HEK293 (cell line): ENCODE data around the gene SUPT4H1.

Experiments used
- CTCF ChIA-PET: fragments of 350-600 bp; formaldehyde crosslinking; extraction: SDS; loops from one replicate; lab custom pipeline; 2021; ENCODE audit warnings: antibody characterized with exemption; lab: Yijun Ruan, JAX
- POLR2A ChIA-PET: fragments of 300-600 bp; formaldehyde crosslinking; extraction: SDS; loops from one replicate; lab custom pipeline; 2020; ENCODE audit warnings: antibody characterized with exemption, inconsistent platforms; lab: Yijun Ruan, JAX
- H3K27ac ChIP-seq: fragments of 200-500 bp; sonication (Bioruptor generic); 2 replicates; pipeline ENCODE4 v1.5.1; 2014; ENCODE audit warnings: low read depth, low read length, control low read depth, inconsistent platforms; ENCODE audit errors: extremely low read depth
- H3K36me3 ChIP-seq, 2 experiments: fragments of 200-500 bp in 1 of 2; sonication (Bioruptor generic) in 1 of 2; 1 replicate in 1 of 2; 2 replicates in 1 of 2; pipeline ENCODE4 v1.5.1; 2014 to 2017; ENCODE audit warnings: inconsistent platforms in 2 of 2, low read length in 2 of 2; ENCODE audit not compliant: control insufficient read depth in 2 of 2, insufficient read depth in 1 of 2
- H3K4me1 ChIP-seq: fragments of 200-500 bp; sonication (Bioruptor generic); 2 replicates; pipeline ENCODE4 v1.5.1; 2014; ENCODE audit warnings: mild to moderate bottlenecking, low read length, inconsistent platforms; ENCODE audit not compliant: control insufficient read depth, insufficient read depth
- H3K4me3 ChIP-seq: 2 replicates; pipeline ENCODE4 v1.5.1; 2011; ENCODE audit warnings: low read depth, mild to moderate bottlenecking, control low read depth, low read length, moderate library complexity
- H3K9me3 ChIP-seq: fragments of 200-500 bp; sonication (Bioruptor generic); 2 replicates; pipeline ENCODE4 v1.5.1; 2014; ENCODE audit warnings: low read depth, low read length, inconsistent platforms; ENCODE audit not compliant: control insufficient read depth, insufficient read depth
- BCL11A ChIP-seq: fragments of 450-650 bp; formaldehyde crosslinking; IDR thresholded peaks from 2 replicates; pipeline ENCODE4 v1.5.1; 2016; ENCODE audit warnings: low read depth, missing biosample characterization, missing genetic modification characterization
- INSM2 ChIP-seq: fragments of 450-650 bp; formaldehyde crosslinking; IDR thresholded peaks from 2 replicates; pipeline ENCODE4 v1.5.1; 2016; ENCODE audit warnings: missing biosample characterization, missing genetic modification characterization
- KLF1 ChIP-seq: fragments of 450-650 bp; formaldehyde crosslinking; IDR thresholded peaks from 2 replicates; pipeline ENCODE4 v1.5.1; 2016; ENCODE audit warnings: missing biosample characterization, missing genetic modification characterization
- OSR2 ChIP-seq: fragments of 450-650 bp; formaldehyde crosslinking; IDR thresholded peaks from 2 replicates; pipeline ENCODE4 v1.5.1; 2016; ENCODE audit warnings: missing biosample characterization, missing genetic modification characterization
- TRIM28 ChIP-seq: IDR thresholded peaks from 2 replicates; pipeline ENCODE4 v1.6.1; 2011; ENCODE audit warnings: low read length, control low read depth, borderline replicate concordance
- ZBTB1 ChIP-seq: fragments of 450-650 bp; formaldehyde crosslinking; IDR thresholded peaks from 2 replicates; pipeline ENCODE4 v1.5.1; 2016; ENCODE audit warnings: missing biosample characterization, missing genetic modification characterization
- ZNF26 ChIP-seq: fragments of 450-650 bp; formaldehyde crosslinking; IDR thresholded peaks from 2 replicates; pipeline ENCODE4 v1.5.1; 2016; ENCODE audit warnings: missing biosample characterization, missing genetic modification characterization
- ZNF311 ChIP-seq: fragments of 450-650 bp; formaldehyde crosslinking; IDR thresholded peaks from 2 replicates; pipeline ENCODE4 v1.5.1; 2017; ENCODE audit warnings: missing biosample characterization, missing genetic modification characterization, borderline replicate concordance
- ZNF473 ChIP-seq: fragments of 450-650 bp; formaldehyde crosslinking; IDR thresholded peaks from 2 replicates; pipeline ENCODE4 v1.5.1; 2017; ENCODE audit warnings: missing biosample characterization, missing genetic modification characterization
- ZNF488 ChIP-seq: fragments of 450-650 bp; formaldehyde crosslinking; IDR thresholded peaks from 2 replicates; pipeline ENCODE4 v1.5.1; 2016; ENCODE audit warnings: missing biosample characterization, missing genetic modification characterization
- ZNF558 ChIP-seq: fragments of 450-650 bp; formaldehyde crosslinking; IDR thresholded peaks from 2 replicates; pipeline ENCODE4 v1.5.1; 2016; ENCODE audit warnings: missing biosample characterization, missing genetic modification characterization
- ZNF560 ChIP-seq: fragments of 450-650 bp; formaldehyde crosslinking; IDR thresholded peaks from 2 replicates; pipeline ENCODE4 v1.5.1; 2017; ENCODE audit warnings: missing biosample characterization, missing genetic modification characterization, borderline replicate concordance
- ZNF623 ChIP-seq: fragments of 450-650 bp; formaldehyde crosslinking; IDR thresholded peaks from 2 replicates; pipeline ENCODE4 v1.5.1; 2016; ENCODE audit warnings: missing biosample characterization, missing genetic modification characterization
- ZNF624 ChIP-seq: fragments of 450-650 bp; formaldehyde crosslinking; IDR thresholded peaks from 2 replicates; pipeline ENCODE4 v1.5.1; 2017; ENCODE audit warnings: missing biosample characterization, missing genetic modification characterization
- ZNF76 ChIP-seq: fragments of 450-650 bp; formaldehyde crosslinking; IDR thresholded peaks from 2 replicates; pipeline ENCODE4; 2016; ENCODE audit warnings: low read depth, missing biosample characterization, missing genetic modification characterization, borderline replicate concordance
- ZXDB ChIP-seq: fragments of 450-650 bp; formaldehyde crosslinking; IDR thresholded peaks from 2 replicates; pipeline ENCODE4 v1.5.1; 2016; ENCODE audit warnings: missing biosample characterization, missing genetic modification characterization
- TF ChIP-seq, protein P1 (sequence below): fragments of 450-650 bp; formaldehyde crosslinking; IDR thresholded peaks from 2 replicates; pipeline ENCODE4 v1.5.1; 2017; ENCODE audit warnings: missing biosample characterization, missing genetic modification characterization
- TF ChIP-seq, protein P2 (sequence below): fragments of 450-650 bp; formaldehyde crosslinking; IDR thresholded peaks from 2 replicates; pipeline ENCODE4 v1.5.1; 2017; ENCODE audit warnings: missing biosample characterization, missing genetic modification characterization
- TF ChIP-seq, protein P3 (sequence below): fragments of 450-650 bp; formaldehyde crosslinking; IDR thresholded peaks from 2 replicates; pipeline ENCODE4 v1.5.1; 2016; ENCODE audit warnings: missing biosample characterization, missing genetic modification characterization, borderline replicate concordance

SUPT4H1 gene

GRCh38 chr17:58325289-58325726 is 26.7 kb downstream of the SUPT4H1 start:
- H3K4me3 ChIP-seq, result no peak overlapping the region
- H3K27ac ChIP-seq, result no peak overlapping the region
- ChIA-PET CTCF (interaction anchor here (0.7 to 2.4 kb wide), 2 partner anchors 8 to 10 kb away, joined by 3 to 15 read pairs; no protein-coding TSS in a partner anchor), POLR2A (interaction anchor here (1.1 to 5.2 kb wide), 2 partner anchors 27 to 92 kb away, joined by 3 to 30 read pairs; partner anchors contain the start of genes RNF43 and SUPT4H1)
- H3K9me3 ChIP-seq, result no peaks in the 10 kb centered on the region
- no peaks in the 10 kb centered on the region for H3K36me3 ChIP-seq
- no peak for TF ChIP-seq ZNF76 (tag by site-specific recombination)
- no peak for TF ChIP-seq OSR2 (tag by site-specific recombination)
- no peak for TF ChIP-seq ZNF488 (tag by site-specific recombination)
- TF ChIP-seq ZNF311 (tag by site-specific recombination), result no peak
- no peak for TF ChIP-seq ZNF473
- TF ChIP-seq ZNF558 (tag by site-specific recombination), result peak; percentile 49; the same call in 1 of the 2 replicates
- TF ChIP-seq, protein P1, sequence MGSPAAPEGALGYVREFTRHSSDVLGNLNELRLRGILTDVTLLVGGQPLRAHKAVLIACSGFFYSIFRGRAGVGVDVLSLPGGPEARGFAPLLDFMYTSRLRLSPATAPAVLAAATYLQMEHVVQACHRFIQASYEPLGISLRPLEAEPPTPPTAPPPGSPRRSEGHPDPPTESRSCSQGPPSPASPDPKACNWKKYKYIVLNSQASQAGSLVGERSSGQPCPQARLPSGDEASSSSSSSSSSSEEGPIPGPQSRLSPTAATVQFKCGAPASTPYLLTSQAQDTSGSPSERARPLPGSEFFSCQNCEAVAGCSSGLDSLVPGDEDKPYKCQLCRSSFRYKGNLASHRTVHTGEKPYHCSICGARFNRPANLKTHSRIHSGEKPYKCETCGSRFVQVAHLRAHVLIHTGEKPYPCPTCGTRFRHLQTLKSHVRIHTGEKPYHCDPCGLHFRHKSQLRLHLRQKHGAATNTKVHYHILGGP (tag by site-specific recombination), result no peak
- TF ChIP-seq TRIM28, result no peak
- TF ChIP-seq ZNF26 (tag by site-specific recombination), result no peak
- H3K4me1 ChIP-seq, result no peaks in the 10 kb centered on the region

- CTCF ChIA-PET, result interaction anchor here (0.7 to 2.4 kb wide), 4 partner anchors 7 to 93 kb away, joined by 3 to 15 read pairs (median 8); partner anchors contain the start of gene RNF43
- TF ChIP-seq, protein P2, sequence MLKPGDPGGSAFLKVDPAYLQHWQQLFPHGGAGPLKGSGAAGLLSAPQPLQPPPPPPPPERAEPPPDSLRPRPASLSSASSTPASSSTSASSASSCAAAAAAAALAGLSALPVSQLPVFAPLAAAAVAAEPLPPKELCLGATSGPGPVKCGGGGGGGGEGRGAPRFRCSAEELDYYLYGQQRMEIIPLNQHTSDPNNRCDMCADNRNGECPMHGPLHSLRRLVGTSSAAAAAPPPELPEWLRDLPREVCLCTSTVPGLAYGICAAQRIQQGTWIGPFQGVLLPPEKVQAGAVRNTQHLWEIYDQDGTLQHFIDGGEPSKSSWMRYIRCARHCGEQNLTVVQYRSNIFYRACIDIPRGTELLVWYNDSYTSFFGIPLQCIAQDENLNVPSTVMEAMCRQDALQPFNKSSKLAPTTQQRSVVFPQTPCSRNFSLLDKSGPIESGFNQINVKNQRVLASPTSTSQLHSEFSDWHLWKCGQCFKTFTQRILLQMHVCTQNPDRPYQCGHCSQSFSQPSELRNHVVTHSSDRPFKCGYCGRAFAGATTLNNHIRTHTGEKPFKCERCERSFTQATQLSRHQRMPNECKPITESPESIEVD (tag by site-specific recombination), result no peak
- TF ChIP-seq INSM2 (tag by site-specific recombination) (no peak), ZNF560 (tag by site-specific recombination) (no peak), ZNF624 (tag by site-specific recombination) (no peak), KLF1 (tag by site-specific recombination) (peak; percentile 46; the same call in 1 of the 2 replicates), ZNF623 (tag by site-specific recombination) (no peak), ZXDB (tag by site-specific recombination) (0 out of 2 replicates have a peak, but pooled peaks have one; percentile 39), ZBTB1 (tag by site-specific recombination) (no peak), ZNF76 (tag by site-specific recombination) (no peak), BCL11A (tag by site-specific recombination) (no peak)
- TF ChIP-seq, protein P1 (tag by site-specific recombination), result no peak
- TF ChIP-seq, protein P3, sequence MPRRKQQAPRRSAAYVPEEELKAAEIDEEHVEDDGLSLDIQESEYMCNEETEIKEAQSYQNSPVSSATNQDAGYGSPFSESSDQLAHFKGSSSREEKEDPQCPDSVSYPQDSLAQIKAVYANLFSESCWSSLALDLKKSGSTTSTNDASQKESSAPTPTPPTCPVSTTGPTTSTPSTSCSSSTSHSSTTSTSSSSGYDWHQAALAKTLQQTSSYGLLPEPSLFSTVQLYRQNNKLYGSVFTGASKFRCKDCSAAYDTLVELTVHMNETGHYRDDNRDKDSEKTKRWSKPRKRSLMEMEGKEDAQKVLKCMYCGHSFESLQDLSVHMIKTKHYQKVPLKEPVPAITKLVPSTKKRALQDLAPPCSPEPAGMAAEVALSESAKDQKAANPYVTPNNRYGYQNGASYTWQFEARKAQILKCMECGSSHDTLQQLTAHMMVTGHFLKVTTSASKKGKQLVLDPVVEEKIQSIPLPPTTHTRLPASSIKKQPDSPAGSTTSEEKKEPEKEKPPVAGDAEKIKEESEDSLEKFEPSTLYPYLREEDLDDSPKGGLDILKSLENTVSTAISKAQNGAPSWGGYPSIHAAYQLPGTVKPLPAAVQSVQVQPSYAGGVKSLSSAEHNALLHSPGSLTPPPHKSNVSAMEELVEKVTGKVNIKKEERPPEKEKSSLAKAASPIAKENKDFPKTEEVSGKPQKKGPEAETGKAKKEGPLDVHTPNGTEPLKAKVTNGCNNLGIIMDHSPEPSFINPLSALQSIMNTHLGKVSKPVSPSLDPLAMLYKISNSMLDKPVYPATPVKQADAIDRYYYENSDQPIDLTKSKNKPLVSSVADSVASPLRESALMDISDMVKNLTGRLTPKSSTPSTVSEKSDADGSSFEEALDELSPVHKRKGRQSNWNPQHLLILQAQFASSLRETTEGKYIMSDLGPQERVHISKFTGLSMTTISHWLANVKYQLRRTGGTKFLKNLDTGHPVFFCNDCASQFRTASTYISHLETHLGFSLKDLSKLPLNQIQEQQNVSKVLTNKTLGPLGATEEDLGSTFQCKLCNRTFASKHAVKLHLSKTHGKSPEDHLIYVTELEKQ (tag by site-specific recombination), result no peak
Observed at GRCh38 chr17:58324409-58325288, 27.4 kb downstream of the SUPT4H1 start.

More at GRCh38 chr17:58324409-58325288, 27.4 kb downstream of the SUPT4H1 start:
- peak overlapping the region; percentile 12; the same call in 1 of the 2 replicates for H3K27ac ChIP-seq
- no peaks in the 10 kb centered on the region for H3K9me3 ChIP-seq
- POLR2A ChIA-PET, result interaction anchor here (0.7 to 5.2 kb wide), 2 partner anchors 28 to 93 kb away, joined by 4 to 30 read pairs; partner anchors contain the start of genes RNF43 and SUPT4H1
- H3K4me1 ChIP-seq, result no peaks in the 10 kb centered on the region
- no peaks in the 10 kb centered on the region for H3K36me3 ChIP-seq
- peak overlapping the region; percentile 44 for H3K4me3 ChIP-seq
